Peyer's patch (tissue), 4 donors: Measurements from ENCODE around the gene NKAIN2.

ENCODE experiments used
- POLR2A ChIP-seq, 2 donors: fragments of 450-650 bp; IDR thresholded peaks; one replicate each; pipeline ENCODE4 v1.5.1; 2017; ENCODE audit warnings: antibody characterized with exemption in 2 of 2, mild to moderate bottlenecking in 2 of 2, moderate library complexity in 2 of 2
- TF ChIP-seq, protein P1 (sequence below), 6 experiments: fragments of 450-650 bp in 4 of 6; fragments of 200-600 bp in 2 of 6; sonication (generic) in 1 of 6; IDR thresholded peaks; one replicate each; pipeline ENCODE4 v1.5.1; 2017 to 2019; ENCODE audit warnings: antibody characterized with exemption in 6 of 6, mild to moderate bottlenecking in 3 of 6, moderate library complexity in 1 of 6

GRCh38 chr6:124148236-124148957 is 344.7 kb downstream of the NKAIN2 start:
- TF ChIP-seq, protein P1, sequence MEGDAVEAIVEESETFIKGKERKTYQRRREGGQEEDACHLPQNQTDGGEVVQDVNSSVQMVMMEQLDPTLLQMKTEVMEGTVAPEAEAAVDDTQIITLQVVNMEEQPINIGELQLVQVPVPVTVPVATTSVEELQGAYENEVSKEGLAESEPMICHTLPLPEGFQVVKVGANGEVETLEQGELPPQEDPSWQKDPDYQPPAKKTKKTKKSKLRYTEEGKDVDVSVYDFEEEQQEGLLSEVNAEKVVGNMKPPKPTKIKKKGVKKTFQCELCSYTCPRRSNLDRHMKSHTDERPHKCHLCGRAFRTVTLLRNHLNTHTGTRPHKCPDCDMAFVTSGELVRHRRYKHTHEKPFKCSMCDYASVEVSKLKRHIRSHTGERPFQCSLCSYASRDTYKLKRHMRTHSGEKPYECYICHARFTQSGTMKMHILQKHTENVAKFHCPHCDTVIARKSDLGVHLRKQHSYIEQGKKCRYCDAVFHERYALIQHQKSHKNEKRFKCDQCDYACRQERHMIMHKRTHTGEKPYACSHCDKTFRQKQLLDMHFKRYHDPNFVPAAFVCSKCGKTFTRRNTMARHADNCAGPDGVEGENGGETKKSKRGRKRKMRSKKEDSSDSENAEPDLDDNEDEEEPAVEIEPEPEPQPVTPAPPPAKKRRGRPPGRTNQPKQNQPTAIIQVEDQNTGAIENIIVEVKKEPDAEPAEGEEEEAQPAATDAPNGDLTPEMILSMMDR (IDR thresholded peaks at IDR 0.05) = no peak
- no peak for TF ChIP-seq POLR2A (IDR thresholded peaks at IDR 0.05)
